HepG2 (cell line): ENCODE measurements around the gene POLR1C. TPM values are rescaled to one million over a fixed set of nuclear protein-coding genes. Genes with fewer than 3 reads are reported as not detected.

Experiments
- ARNT ChIP-seq: fragments of 450-650 bp; IDR thresholded peaks from 2 replicates; pipeline ENCODE4 v1.6.1; 2017
- ATF1 ChIP-seq: IDR thresholded peaks from 2 replicates; pipeline ENCODE4 v1.6.1; 2016; ENCODE audit warnings: mild to moderate bottlenecking, control low read depth
- CREM ChIP-seq, 2 experiments: sonication (generic) in 1 of 2; formaldehyde crosslinking in 1 of 2; IDR thresholded peaks; 2 replicates each; pipeline versions ENCODE4 v1.4.0 to v1.6.1; 2016 to 2020; ENCODE audit warnings: antibody characterized with exemption in 1 of 2, mild to moderate bottlenecking in 1 of 2, missing genetic modification reagents in 1 of 2
- EP300 ChIP-seq, 3 experiments: sonication (generic) in 1 of 3; formaldehyde crosslinking in 1 of 3; IDR thresholded peaks; 2 replicates each; pipeline versions ENCODE4 v1.5.1 to v1.6.1; 2011 to 2020; ENCODE audit warnings: low read depth in 2 of 3, low read length in 2 of 3, borderline replicate concordance in 1 of 3, improper control_type of control experiment in 1 of 3, mild to moderate bottlenecking in 1 of 3, missing genetic modification reagents in 1 of 3, moderate library complexity in 1 of 3
- FOXA3 ChIP-seq: IDR thresholded peaks from 2 replicates; pipeline ENCODE4 v1.6.1; 2016; ENCODE audit warnings: missing genetic modification reagents, missing compliant biosample characterization
- GATA4 ChIP-seq: sonication (generic); IDR thresholded peaks from 2 replicates; pipeline ENCODE4 v1.6.1; 2016; ENCODE audit warnings: antibody characterized with exemption, low read depth, borderline replicate concordance
- MLX ChIP-seq: IDR thresholded peaks from 2 replicates; pipeline ENCODE4 v1.6.1; 2016
- MTA3 ChIP-seq: sonication (generic); formaldehyde crosslinking; IDR thresholded peaks from 2 replicates; pipeline ENCODE4 v1.4.0; 2020; ENCODE audit warnings: missing genetic modification reagents
- NFE2L1 ChIP-seq: sonication (generic); formaldehyde crosslinking; IDR thresholded peaks from 2 replicates; pipeline ENCODE4 v1.4.0; 2020; ENCODE audit warnings: missing genetic modification reagents, mild to moderate bottlenecking, borderline replicate concordance
- NFIB ChIP-seq: sonication (generic); formaldehyde crosslinking; IDR thresholded peaks from 2 replicates; pipeline ENCODE4 v1.9.0; 2021; ENCODE audit warnings: missing genetic modification reagents, mild to moderate bottlenecking, borderline replicate concordance
- NRL ChIP-seq: sonication (generic); formaldehyde crosslinking; IDR thresholded peaks from 2 replicates; pipeline ENCODE4 v1.5.0; 2020; ENCODE audit warnings: missing genetic modification reagents, mild to moderate bottlenecking, moderate library complexity, borderline replicate concordance
- RXRA ChIP-seq: sonication (generic); formaldehyde crosslinking; IDR thresholded peaks from 2 replicates; pipeline ENCODE4 v1.5.1; 2020; ENCODE audit warnings: missing genetic modification reagents
- TFAP4 ChIP-seq: sonication (generic); IDR thresholded peaks from 2 replicates; pipeline ENCODE4 v1.6.1; 2016; ENCODE audit warnings: low read depth, borderline replicate concordance
- ZHX2 ChIP-seq, 2 experiments: sonication (generic) in 1 of 2; formaldehyde crosslinking in 1 of 2; IDR thresholded peaks; 2 replicates each; pipeline versions ENCODE4 v1.6.1 to v1.9.0; 2014 to 2022; ENCODE audit warnings: antibody characterized with exemption in 1 of 2, borderline replicate concordance in 1 of 2, inconsistent platforms in 1 of 2, low read depth in 1 of 2, missing genetic modification reagents in 1 of 2
- ZNF205 ChIP-seq: IDR thresholded peaks from 2 replicates; pipeline ENCODE4 v1.6.1; 2018; ENCODE audit warnings: missing biosample characterization, missing genetic modification reagents
- ZNF512B ChIP-seq: sonication (generic); formaldehyde crosslinking; IDR thresholded peaks from 2 replicates; pipeline ENCODE4 v1.5.1; 2020; ENCODE audit warnings: missing genetic modification reagents, mild to moderate bottlenecking, borderline replicate concordance
- ZNF784 ChIP-seq: sonication (generic); formaldehyde crosslinking; IDR thresholded peaks from 2 replicates; pipeline ENCODE4 v1.5.1; 2020; ENCODE audit warnings: missing genetic modification reagents, mild to moderate bottlenecking, borderline replicate concordance
- polyA plus RNA-seq, 8 experiments: library from polyadenylated mRNA; depleted of rRNA in 3 of 8; stranded (reverse) in 7 of 8; unstranded in 1 of 8; fragments of >200 nt; fragmentation: Illumina TruSeq in 4 of 8; extraction: Trizol in 4 of 8; gene quantifications; 2 replicates each; pipeline versions ENCODE4 v1.2.1 to v1.2.3, GENCODE V29; 2011 to 2016; ENCODE audit warnings: low read depth in 4 of 8, missing spikeins in 1 of 8, mixed read lengths in 1 of 8; ENCODE audit not compliant: insufficient read depth in 1 of 8
- total RNA-seq, 5 experiments: library from RNA; depleted of rRNA; stranded (reverse); fragments of >200 nt; fragmentation: Illumina TruSeq; extraction: Trizol; gene quantifications; 2 replicates each; pipeline ENCODE4 v1.2.3, GENCODE V29; 2016; ENCODE audit warnings: low read depth in 1 of 5

The POLR1C gene
- total and polyA plus RNA-seq, 2 of the 13 experiments (the other 11 are each of a cell fraction or from before 2014, with no cell fraction given), result 62.6 to 72.2 TPM

- TF ChIP-seq ZNF512B (0 out of 2 replicates have a peak, but pooled peaks have one; percentile 27), RXRA (CRISPR knock-in tag) (peak; percentile 27; the same call in 1 of the 2 replicates), NFIB (no peak), ATF1 (no peak), TFAP4 (peak; percentile 46; the same call in 1 of the 2 replicates), GATA4 (no peak), FOXA3 (CRISPR knock-in tag) (peak; percentile 38; the same call in 1 of the 2 replicates), MTA3 (no peak), MLX (no peak), ARNT (no peak), NFE2L1 (CRISPR knock-in tag) (no peak), ZNF784 (CRISPR knock-in tag) (no peak; the same call in 1 of the 2 replicates), NRL (no peak), ZHX2 (IDR thresholded peaks at IDR 0.05; ENCODE audit: low read depth) (no peak), ZHX2 (CRISPR knock-in tag; IDR thresholded peaks at IDR 0.05; ENCODE audit: borderline replicate concordance) (no peak), CREM (IDR thresholded peaks at IDR 0.05) (peak; percentile 47; the same call in 1 of the 2 replicates), CREM (CRISPR knock-in tag; IDR thresholded peaks at IDR 0.05) (no peak), EP300 (IDR thresholded peaks at IDR 0.05; ENCODE audit: low read depth in 2 of 2, low read length in 2 of 2) (peak in 1 of 2 experiments; percentile 52; a peak in 1 of 4 replicates), EP300 (CRISPR knock-in tag; IDR thresholded peaks at IDR 0.05; ENCODE audit: borderline replicate concordance) (no peak), ZNF205 (CRISPR knock-in tag) (no peak)
These were observed 28.1 kb upstream of the POLR1C start (continued) for GRCh38 chr6:43488667-43489276.
